ENCODE measurements around the gene CCDC88C.

The CCDC88C gene

GRCh38 chr14:91337699-91338335 is 79.8 kb downstream of the CCDC88C start:
- no peak overlapping the region for H3K4me3 ChIP-seq (ENCODE audit: low read depth in 1 of 2, low read length in 2 of 2)
- H3K4me1 ChIP-seq (ENCODE audit: insufficient read depth, low read length): no peaks in the 10 kb centered on the region
- ATAC-seq (ENCODE audit: insufficient read depth, low read depth) (no peak), DNase-seq (no peak)
- 0 out of 2 replicates have a peak, but pooled peaks cover under 1% of the 10 kb centered on the region for H3K79me2 ChIP-seq (ENCODE audit: insufficient read depth, low read length)
- H3K27ac ChIP-seq (ENCODE audit: low read length): no peak overlapping the region
- H2AFZ ChIP-seq (ENCODE audit: low read depth, low read length): no peak overlapping the region
- no peaks in the 10 kb centered on the region for H3K27me3 ChIP-seq (ENCODE audit: insufficient read depth, low read length, poor library complexity)
- no peak overlapping the region for H3K9ac ChIP-seq (ENCODE audit: low read depth, low read length)
- peaks cover 94% of the 10 kb centered on the region for H3K36me3 ChIP-seq (ENCODE audit: insufficient read depth, low read length)
- no peak overlapping the region for H3K4me2 ChIP-seq (ENCODE audit: insufficient read depth, low read length)
- no peaks in the 10 kb centered on the region for H3K9me3 ChIP-seq (ENCODE audit: insufficient read depth, low read length, severe bottlenecking)
- TF ChIP-seq CTCF (IDR thresholded peaks at IDR 0.05; ENCODE audit: borderline replicate concordance, extremely low read depth, low read length, poor library complexity, severe bottlenecking): no peak
- no peak for TF ChIP-seq EZH2 (IDR thresholded peaks at IDR 0.05; ENCODE audit: borderline replicate concordance, low read depth, low read length, severe bottlenecking)
- peaks cover 7% of the 10 kb centered on the region for H4K20me1 ChIP-seq (ENCODE audit: insufficient read depth, low read length)

GRCh38 chr14:91336093-91336450 is 81.5 kb downstream of the CCDC88C start:
- DNase-seq (no peak), ATAC-seq (ENCODE audit: insufficient read depth, low read depth) (no peak)
- H3K36me3 ChIP-seq (ENCODE audit: insufficient read depth, low read length): peaks cover 94% of the 10 kb centered on the region
- H2AFZ ChIP-seq (ENCODE audit: low read depth, low read length): no peak overlapping the region
- H3K4me1 ChIP-seq (ENCODE audit: insufficient read depth, low read length): no peaks in the 10 kb centered on the region
- H3K4me3 ChIP-seq (ENCODE audit: low read depth in 1 of 2, low read length in 2 of 2): no peak overlapping the region
- no peaks in the 10 kb centered on the region for H3K9me3 ChIP-seq (ENCODE audit: insufficient read depth, low read length, severe bottlenecking)
- H3K27me3 ChIP-seq (ENCODE audit: insufficient read depth, low read length, poor library complexity): no peaks in the 10 kb centered on the region
- H3K4me2 ChIP-seq (ENCODE audit: insufficient read depth, low read length): no peak overlapping the region
- TF ChIP-seq CTCF (IDR thresholded peaks at IDR 0.05; ENCODE audit: borderline replicate concordance, extremely low read depth, low read length, poor library complexity, severe bottlenecking) (no peak), EZH2 (IDR thresholded peaks at IDR 0.05; ENCODE audit: borderline replicate concordance, low read depth, low read length, severe bottlenecking) (no peak)
- peaks cover 20% of the 10 kb centered on the region for H4K20me1 ChIP-seq (ENCODE audit: insufficient read depth, low read length)
- H3K9ac ChIP-seq (ENCODE audit: low read depth, low read length): no peak overlapping the region
- no peak overlapping the region for H3K27ac ChIP-seq (ENCODE audit: low read length)
- no peaks in the 10 kb centered on the region for H3K79me2 ChIP-seq (ENCODE audit: insufficient read depth, low read length)

GRCh38 chr14:91335191-91336092 is 82.2 kb downstream of the CCDC88C start:
- H3K4me1 ChIP-seq (ENCODE audit: insufficient read depth, low read length): no peaks in the 10 kb centered on the region
- H3K36me3 ChIP-seq (ENCODE audit: insufficient read depth, low read length): peaks cover 95% of the 10 kb centered on the region
- H4K20me1 ChIP-seq (ENCODE audit: insufficient read depth, low read length): peaks cover 25% of the 10 kb centered on the region
- no peak overlapping the region for H2AFZ ChIP-seq (ENCODE audit: low read depth, low read length)
- no peak overlapping the region for H3K4me3 ChIP-seq (ENCODE audit: low read depth in 1 of 2, low read length in 2 of 2)
- no peak for DNase-seq
- no peaks in the 10 kb centered on the region for H3K27me3 ChIP-seq (ENCODE audit: insufficient read depth, low read length, poor library complexity)
- no peak for ATAC-seq (ENCODE audit: insufficient read depth, low read depth)
- no peak overlapping the region for H3K9ac ChIP-seq (ENCODE audit: low read depth, low read length)
- no peaks in the 10 kb centered on the region for H3K9me3 ChIP-seq (ENCODE audit: insufficient read depth, low read length, severe bottlenecking)
- H3K27ac ChIP-seq (ENCODE audit: low read length): no peak overlapping the region
- no peaks in the 10 kb centered on the region for H3K79me2 ChIP-seq (ENCODE audit: insufficient read depth, low read length)
- TF ChIP-seq CTCF (IDR thresholded peaks at IDR 0.05; ENCODE audit: borderline replicate concordance, extremely low read depth, low read length, poor library complexity, severe bottlenecking): no peak
- TF ChIP-seq EZH2 (IDR thresholded peaks at IDR 0.05; ENCODE audit: borderline replicate concordance, low read depth, low read length, severe bottlenecking): no peak
- no peak overlapping the region for H3K4me2 ChIP-seq (ENCODE audit: insufficient read depth, low read length)

Measured in DND-41 (cell line).